ENCODE data around the gene NOSIP.
A peak's percentile ranks its signal among the peaks of the same experiment; 100 is the strongest.

Gene NOSIP

DNA sequence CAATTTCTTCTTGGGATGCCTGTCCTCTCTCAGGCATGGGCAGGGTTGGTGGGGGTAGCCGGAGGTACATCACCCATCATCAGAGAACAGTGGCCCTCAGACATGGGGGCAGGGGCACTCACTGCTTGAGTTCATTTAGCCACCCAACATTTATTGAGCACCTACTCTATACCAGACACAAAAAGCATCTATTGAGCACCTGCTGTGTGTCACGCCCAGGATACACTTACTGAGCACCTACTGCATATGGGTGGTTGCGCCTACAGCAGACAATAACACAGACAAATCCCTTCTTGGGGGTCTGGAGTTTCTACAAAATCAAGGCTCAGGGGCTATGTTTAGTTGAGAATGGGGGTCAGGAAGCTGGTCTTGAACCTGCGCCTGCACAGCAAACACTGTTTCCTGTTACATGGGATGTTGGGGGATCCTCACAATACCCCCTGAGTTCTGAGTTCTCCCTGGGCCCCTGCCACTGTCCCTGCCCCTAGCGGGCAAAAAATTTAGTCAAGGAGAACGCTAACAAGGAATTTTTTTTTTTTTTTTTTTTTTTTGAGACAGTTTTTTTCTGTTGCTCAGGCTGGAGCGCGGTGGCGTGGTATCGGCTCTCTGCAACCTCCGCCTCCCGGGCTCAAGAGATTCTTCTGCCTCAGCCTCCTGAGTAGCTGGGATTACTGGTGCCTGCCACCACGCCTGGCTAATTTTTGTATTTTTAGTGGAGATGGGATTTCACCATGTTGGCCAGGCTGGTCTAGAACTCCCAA, 41.0 kb downstream of the NOSIP start:
- no peak for DNase-seq (ENCODE audit: low read depth)
- TF ChIP-seq MYC (IDR thresholded peaks at IDR 0.05; ENCODE audit: low read depth, low read length) (no peak), POLR2A (IDR thresholded peaks at IDR 0.05; ENCODE audit: extremely low read depth, insufficient read length) (no peak)
- TF ChIP-seq, protein P1, sequence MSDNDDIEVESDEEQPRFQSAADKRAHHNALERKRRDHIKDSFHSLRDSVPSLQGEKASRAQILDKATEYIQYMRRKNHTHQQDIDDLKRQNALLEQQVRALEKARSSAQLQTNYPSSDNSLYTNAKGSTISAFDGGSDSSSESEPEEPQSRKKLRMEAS (IDR thresholded peaks at IDR 0.05; ENCODE audit: low read depth, low read length) = no peak
- TF ChIP-seq, protein P2, sequence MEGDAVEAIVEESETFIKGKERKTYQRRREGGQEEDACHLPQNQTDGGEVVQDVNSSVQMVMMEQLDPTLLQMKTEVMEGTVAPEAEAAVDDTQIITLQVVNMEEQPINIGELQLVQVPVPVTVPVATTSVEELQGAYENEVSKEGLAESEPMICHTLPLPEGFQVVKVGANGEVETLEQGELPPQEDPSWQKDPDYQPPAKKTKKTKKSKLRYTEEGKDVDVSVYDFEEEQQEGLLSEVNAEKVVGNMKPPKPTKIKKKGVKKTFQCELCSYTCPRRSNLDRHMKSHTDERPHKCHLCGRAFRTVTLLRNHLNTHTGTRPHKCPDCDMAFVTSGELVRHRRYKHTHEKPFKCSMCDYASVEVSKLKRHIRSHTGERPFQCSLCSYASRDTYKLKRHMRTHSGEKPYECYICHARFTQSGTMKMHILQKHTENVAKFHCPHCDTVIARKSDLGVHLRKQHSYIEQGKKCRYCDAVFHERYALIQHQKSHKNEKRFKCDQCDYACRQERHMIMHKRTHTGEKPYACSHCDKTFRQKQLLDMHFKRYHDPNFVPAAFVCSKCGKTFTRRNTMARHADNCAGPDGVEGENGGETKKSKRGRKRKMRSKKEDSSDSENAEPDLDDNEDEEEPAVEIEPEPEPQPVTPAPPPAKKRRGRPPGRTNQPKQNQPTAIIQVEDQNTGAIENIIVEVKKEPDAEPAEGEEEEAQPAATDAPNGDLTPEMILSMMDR (IDR thresholded peaks at IDR 0.05; ENCODE audit: low read depth, low read length) = no peak
- no peak overlapping the region for H3K4me3 ChIP-seq (ENCODE audit: low read depth, low read length)

DNA sequence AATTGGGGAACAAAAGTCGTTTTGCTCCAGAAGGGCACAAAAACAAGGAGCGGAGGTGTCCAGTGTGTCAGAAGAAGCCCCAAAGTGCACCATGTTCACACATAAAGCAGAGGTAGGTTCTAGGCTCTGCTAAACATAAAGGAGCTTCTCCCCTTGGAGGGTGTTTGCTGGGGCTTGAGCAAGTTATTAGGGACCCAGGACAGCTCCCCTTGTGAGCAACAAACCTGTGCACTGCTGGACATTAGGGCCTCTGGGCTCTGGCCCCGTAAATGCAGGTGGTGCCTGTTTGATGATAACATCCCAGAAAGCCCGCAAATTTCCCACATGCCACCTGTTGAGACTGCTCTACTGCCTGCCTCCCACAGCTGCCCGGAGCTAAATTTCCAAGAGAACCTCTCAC, 41.7 kb downstream of the NOSIP start:
- TF ChIP-seq, protein P2 (IDR thresholded peaks at IDR 0.05; ENCODE audit: low read depth, low read length) = no peak
- TF ChIP-seq POLR2A (IDR thresholded peaks at IDR 0.05; ENCODE audit: extremely low read depth, insufficient read length) (no peak), MYC (IDR thresholded peaks at IDR 0.05; ENCODE audit: low read depth, low read length) (no peak)
- TF ChIP-seq, protein P1 (IDR thresholded peaks at IDR 0.05; ENCODE audit: low read depth, low read length) = no peak
- DNase-seq (ENCODE audit: low read depth) = no peak
- H3K4me3 ChIP-seq (ENCODE audit: low read depth, low read length) = no peak overlapping the region

DNA sequence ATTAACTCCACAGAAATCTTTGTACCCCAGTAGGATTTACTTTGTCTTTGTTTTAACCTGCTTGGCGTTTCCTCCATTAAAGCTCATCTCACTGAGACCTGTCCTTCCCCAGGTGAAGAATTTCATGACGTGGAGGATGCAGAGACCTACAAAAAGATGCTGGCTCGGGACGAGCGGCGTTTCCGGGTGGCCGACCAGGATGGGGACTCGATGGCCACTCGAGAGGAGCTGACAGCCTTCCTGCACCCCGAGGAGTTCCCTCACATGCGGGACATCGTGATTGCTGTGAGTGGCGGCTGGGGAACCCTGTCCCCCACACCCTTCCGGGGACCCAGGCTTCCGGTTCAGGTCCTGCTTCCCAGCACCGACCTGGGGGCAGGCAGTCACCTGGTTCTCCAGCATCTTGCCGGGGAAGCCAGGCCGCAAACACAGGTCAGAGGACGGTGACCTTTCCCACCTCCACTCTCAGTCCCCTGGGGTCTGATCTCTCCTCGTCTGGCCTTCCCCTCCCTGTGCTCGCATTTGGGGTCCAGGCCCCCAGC, 43.4 kb downstream of the NOSIP start:
- no peak overlapping the region for H3K4me3 ChIP-seq (ENCODE audit: low read depth, low read length)
- DNase-seq (ENCODE audit: low read depth) = no peak
- TF ChIP-seq, protein P2 (IDR thresholded peaks at IDR 0.05; ENCODE audit: low read depth, low read length) = no peak
- TF ChIP-seq POLR2A (IDR thresholded peaks at IDR 0.05; ENCODE audit: extremely low read depth, insufficient read length) (no peak), MYC (IDR thresholded peaks at IDR 0.05; ENCODE audit: low read depth, low read length) (no peak)

DNA sequence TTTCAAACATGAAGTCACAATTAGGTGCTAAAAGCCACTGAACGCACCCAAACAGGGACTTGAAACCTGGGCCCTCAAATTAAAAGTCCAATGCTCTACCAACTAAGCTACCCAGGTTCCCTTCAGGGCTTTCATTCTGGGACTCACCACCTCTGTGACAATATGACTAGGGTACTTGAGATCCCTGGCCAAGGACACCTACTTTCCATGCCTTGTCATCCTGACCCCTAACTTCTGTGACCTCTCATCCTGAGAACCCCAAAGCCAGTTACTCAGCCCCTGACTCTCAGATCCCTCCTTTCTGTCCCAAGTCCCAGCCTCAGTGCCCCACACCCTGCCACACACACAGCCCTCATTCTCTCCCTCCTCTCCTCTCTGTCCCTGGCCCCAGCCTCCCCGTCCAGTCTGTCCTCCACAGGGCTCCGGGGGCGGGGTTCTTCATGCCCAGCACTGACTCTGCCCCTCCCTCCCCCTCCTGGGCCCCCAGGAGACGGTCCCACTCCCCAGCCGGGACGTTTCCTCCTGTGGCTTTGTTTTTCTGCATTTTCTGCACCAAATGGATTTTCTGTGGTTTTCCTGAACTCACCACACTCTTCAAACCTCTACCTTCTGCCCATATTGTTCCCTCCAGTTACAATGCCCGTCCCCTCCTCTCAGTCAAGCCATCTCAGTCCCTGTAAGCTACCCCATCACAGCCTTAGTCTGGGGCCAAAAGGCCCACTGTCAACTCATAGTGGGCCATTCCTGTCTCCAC, 45.5 kb downstream of the NOSIP start:
- TF ChIP-seq, protein P2 (IDR thresholded peaks at IDR 0.05; ENCODE audit: low read depth, low read length) = no peak
- TF ChIP-seq, protein P1 (IDR thresholded peaks at IDR 0.05; ENCODE audit: low read depth, low read length) = no peak
- DNase-seq (ENCODE audit: low read depth) = peak; percentile 82
- no peak overlapping the region for H3K4me3 ChIP-seq (ENCODE audit: low read depth, low read length)

DNA sequence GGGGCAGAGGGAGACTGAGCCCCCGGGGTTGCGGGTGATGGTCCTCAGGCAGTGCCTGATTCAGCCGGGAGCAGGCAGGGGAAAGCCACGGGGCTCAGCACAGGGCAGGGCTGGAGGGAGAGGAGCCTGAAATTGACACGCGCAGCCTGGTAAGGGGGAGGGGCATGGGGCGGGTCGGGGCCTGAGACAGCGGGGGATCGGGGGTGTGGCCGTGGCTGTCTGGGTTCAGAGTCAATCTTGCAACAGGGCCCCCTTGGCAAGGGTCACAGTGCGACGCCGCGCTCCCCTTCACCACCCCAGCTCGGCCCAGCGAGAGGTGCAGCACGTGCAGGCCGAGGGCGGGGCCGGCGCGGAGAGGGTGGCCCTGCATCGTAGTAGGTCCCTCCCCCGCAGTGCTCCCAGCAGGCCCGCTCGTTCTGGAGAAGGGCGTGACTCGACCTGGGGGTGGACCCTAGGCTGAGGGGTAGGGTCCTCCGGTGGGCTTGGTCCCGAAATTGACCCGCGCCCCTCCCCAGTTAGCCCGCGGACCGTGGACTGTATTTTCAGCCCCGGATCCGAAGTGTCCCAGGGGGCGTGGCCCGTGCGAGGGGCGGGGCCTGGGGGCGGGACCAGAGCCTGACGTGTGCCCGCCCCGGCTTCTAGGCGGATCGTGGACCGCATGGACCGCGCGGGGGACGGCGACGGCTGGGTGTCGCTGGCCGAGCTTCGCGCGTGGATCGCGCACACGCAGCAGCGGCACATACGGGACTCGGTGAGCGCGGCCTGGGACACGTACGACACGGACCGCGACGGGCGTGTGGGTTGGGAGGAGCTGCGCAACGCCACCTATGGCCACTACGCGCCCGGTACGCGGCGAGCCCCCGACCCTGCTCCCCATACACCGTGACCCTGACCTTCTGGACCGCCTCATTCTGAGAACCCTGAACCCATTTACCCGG, 46.5 kb downstream of the NOSIP start:
- DNase-seq (ENCODE audit: low read depth) = peak; percentile 82
- no peak overlapping the region for H3K4me3 ChIP-seq (ENCODE audit: low read depth, low read length)
- TF ChIP-seq, protein P2 (IDR thresholded peaks at IDR 0.05; ENCODE audit: low read depth, low read length) = peak; percentile 17
- no peak for TF ChIP-seq POLR2A (IDR thresholded peaks at IDR 0.05; ENCODE audit: extremely low read depth, insufficient read length)
- TF ChIP-seq, protein P1 (IDR thresholded peaks at IDR 0.05; ENCODE audit: low read depth, low read length) = peak; percentile 87
